Neural progenitor cell (in vitro differentiated cells): ENCODE results near the gene AEBP1. TPM values are rescaled to one million over a fixed set of nuclear protein-coding genes. Genes with fewer than 3 reads are reported as not detected.

Experiments used
- DNase-seq: peaks from one replicate; pipeline ENCODE4 v3.0.0-alpha.2; 2016; ENCODE audit warnings: low spot score
- H2AFZ ChIP-seq: fragments of 200-600 bp; sonication (generic); replicated peaks from 2 replicates; pipeline ENCODE4 v1.6.1; 2016; ENCODE audit warnings: antibody characterized with exemption
- H3F3A ChIP-seq: fragments of 200-600 bp; sonication (generic); 2 replicates; pipeline ENCODE4 v1.6.1; 2016; ENCODE audit warnings: antibody characterized with exemption, low read depth
- H3K27ac ChIP-seq: fragments of 200-600 bp; sonication (generic); 2 replicates; pipeline ENCODE4 v1.5.1; 2016; ENCODE audit warnings: mild to moderate bottlenecking
- H3K27me3 ChIP-seq: fragments of 200-600 bp; sonication (generic); 2 replicates; pipeline ENCODE4 v1.6.1; 2016; ENCODE audit warnings: mild to moderate bottlenecking, moderate library complexity
- H3K36me3 ChIP-seq: fragments of 200-600 bp; sonication (generic); 2 replicates; pipeline ENCODE4 v1.5.1; 2016
- H3K4me1 ChIP-seq: fragments of 200-600 bp; sonication (generic); 2 replicates; pipeline ENCODE4 v1.6.1; 2016; ENCODE audit warnings: mixed run types
- H3K4me2 ChIP-seq: fragments of 200-600 bp; sonication (generic); 2 replicates; pipeline ENCODE4 v1.6.1; 2016
- H3K4me3 ChIP-seq: fragments of 200-600 bp; sonication (generic); 2 replicates; pipeline ENCODE4 v1.5.1; 2016
- H3K79me2 ChIP-seq: fragments of 200-600 bp; sonication (generic); 2 replicates; pipeline ENCODE4 v1.6.1; 2016; ENCODE audit warnings: low read depth
- H3K9ac ChIP-seq: fragments of 200-600 bp; sonication (generic); 2 replicates; pipeline ENCODE4 v1.6.1; 2016
- H3K9me3 ChIP-seq: fragments of 200-600 bp; sonication (generic); 2 replicates; pipeline ENCODE4 v1.5.1; 2016; ENCODE audit warnings: low read depth
- H4K20me1 ChIP-seq: fragments of 200-600 bp; sonication (generic); 2 replicates; pipeline ENCODE4 v1.6.1; 2016; ENCODE audit warnings: low read depth
- H3K27ac Mint-ChIP-seq: 3 replicates; pipeline ENCODE4 v1.8.0; 2021; ENCODE audit warnings: mixed read lengths
- H3K27me3 Mint-ChIP-seq: 2 replicates; pipeline ENCODE4 v1.8.0; 2022; ENCODE audit warnings: low read depth, mild to moderate bottlenecking, inconsistent platforms, moderate library complexity, mixed read lengths; ENCODE audit not compliant: insufficient read depth
- H3K36me3 Mint-ChIP-seq: 3 replicates; pipeline ENCODE4 v1.8.0; 2021; ENCODE audit warnings: mixed read lengths
- H3K4me1 Mint-ChIP-seq: 3 replicates; pipeline ENCODE4 v1.8.0; 2021; ENCODE audit warnings: mixed read lengths
- H3K4me3 Mint-ChIP-seq: 3 replicates; pipeline ENCODE4 v1.8.0; 2021; ENCODE audit warnings: mild to moderate bottlenecking, moderate library complexity, mixed read lengths
- H3K9me3 Mint-ChIP-seq: 3 replicates; pipeline ENCODE4 v1.8.0; 2020; ENCODE audit warnings: mixed read lengths
- EZH2 ChIP-seq: fragments of 200-600 bp; sonication (generic); IDR thresholded peaks from 2 replicates; pipeline ENCODE4 v1.6.1; 2017; ENCODE audit warnings: antibody characterized with exemption, mild to moderate bottlenecking, moderate library complexity
- EZH2phosphoT487 ChIP-seq: fragments of 200-600 bp; sonication (generic); IDR thresholded peaks from 2 replicates; pipeline ENCODE4 v1.6.1; 2017; ENCODE audit warnings: antibody characterized with exemption
- total RNA-seq: library from RNA; depleted of rRNA; stranded (reverse); fragments of >200 nt; gene quantifications from 2 replicates; pipeline ENCODE4 v1.2.3, GENCODE V29; 2015; ENCODE audit warnings: low replicate concordance
- TF ChIP-seq, protein P1 (sequence below): fragments of 200-600 bp; sonication (generic); IDR thresholded peaks from 2 replicates; pipeline ENCODE4 v1.5.1; 2017; ENCODE audit warnings: antibody characterized with exemption, mild to moderate bottlenecking

Gene AEBP1
- total RNA-seq, 1 donor from 2014 or later: 4.5 TPM

DNA sequence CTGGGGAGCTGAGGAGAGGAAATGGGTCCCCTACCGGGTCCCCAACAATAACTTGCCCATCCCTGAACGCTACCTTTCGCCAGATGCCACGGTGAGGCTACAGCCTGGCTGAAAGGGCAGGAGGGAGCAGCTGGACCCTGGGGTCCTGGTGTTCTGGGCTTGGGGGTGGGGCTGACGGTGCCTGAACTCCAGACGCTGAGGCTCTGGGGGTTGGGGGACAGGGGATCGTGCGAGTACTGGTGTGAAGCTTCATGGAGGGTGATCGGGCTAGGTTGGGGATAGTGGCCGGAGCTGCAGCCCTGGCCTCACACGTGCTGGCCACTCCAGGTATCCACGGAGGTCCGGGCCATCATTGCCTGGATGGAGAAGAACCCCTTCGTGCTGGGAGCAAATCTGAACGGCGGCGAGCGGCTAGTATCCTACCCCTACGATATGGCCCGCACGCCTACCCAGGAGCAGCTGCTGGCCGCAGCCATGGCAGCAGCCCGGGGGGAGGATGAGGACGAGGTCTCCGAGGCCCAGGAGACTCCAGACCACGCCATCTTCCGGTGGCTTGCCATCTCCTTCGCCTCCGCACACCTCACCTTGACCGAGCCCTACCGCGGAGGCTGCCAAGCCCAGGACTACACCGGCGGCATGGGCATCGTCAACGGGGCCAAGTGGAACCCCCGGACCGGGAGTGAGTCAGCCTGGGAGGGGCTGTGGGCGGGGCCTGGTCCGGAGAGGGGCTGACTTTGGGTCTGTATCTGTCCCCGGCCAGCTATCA is 8.3 kb downstream of the AEBP1 start:
- no peaks in the 10 kb centered on the region for H3K9me3 Mint-ChIP-seq
- H3K27ac Mint-ChIP-seq: no peak overlapping the region
- H3K4me3 Mint-ChIP-seq: no peak overlapping the region
- peaks cover 10% of the 10 kb centered on the region for H3K27me3 Mint-ChIP-seq
- H3K36me3 Mint-ChIP-seq: peaks cover 12% of the 10 kb centered on the region
- TF ChIP-seq EZH2: no peak
- no peak for TF ChIP-seq EZH2phosphoT487
- TF ChIP-seq, protein P1, sequence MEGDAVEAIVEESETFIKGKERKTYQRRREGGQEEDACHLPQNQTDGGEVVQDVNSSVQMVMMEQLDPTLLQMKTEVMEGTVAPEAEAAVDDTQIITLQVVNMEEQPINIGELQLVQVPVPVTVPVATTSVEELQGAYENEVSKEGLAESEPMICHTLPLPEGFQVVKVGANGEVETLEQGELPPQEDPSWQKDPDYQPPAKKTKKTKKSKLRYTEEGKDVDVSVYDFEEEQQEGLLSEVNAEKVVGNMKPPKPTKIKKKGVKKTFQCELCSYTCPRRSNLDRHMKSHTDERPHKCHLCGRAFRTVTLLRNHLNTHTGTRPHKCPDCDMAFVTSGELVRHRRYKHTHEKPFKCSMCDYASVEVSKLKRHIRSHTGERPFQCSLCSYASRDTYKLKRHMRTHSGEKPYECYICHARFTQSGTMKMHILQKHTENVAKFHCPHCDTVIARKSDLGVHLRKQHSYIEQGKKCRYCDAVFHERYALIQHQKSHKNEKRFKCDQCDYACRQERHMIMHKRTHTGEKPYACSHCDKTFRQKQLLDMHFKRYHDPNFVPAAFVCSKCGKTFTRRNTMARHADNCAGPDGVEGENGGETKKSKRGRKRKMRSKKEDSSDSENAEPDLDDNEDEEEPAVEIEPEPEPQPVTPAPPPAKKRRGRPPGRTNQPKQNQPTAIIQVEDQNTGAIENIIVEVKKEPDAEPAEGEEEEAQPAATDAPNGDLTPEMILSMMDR: no peak
- H2AFZ ChIP-seq: no peak overlapping the region
- no peaks in the 10 kb centered on the region for H3K27me3 ChIP-seq
- H3K4me1 Mint-ChIP-seq: no peaks in the 10 kb centered on the region
- no peak for DNase-seq
- no peaks in the 10 kb centered on the region for H3F3A ChIP-seq
- no peaks in the 10 kb centered on the region for H4K20me1 ChIP-seq
- no peaks in the 10 kb centered on the region for H3K9me3 ChIP-seq
- H3K9ac ChIP-seq: no peak overlapping the region
- H3K27ac ChIP-seq: no peak overlapping the region
- no peaks in the 10 kb centered on the region for H3K4me1 ChIP-seq
- H3K36me3 ChIP-seq: no peaks in the 10 kb centered on the region
- H3K79me2 ChIP-seq: no peaks in the 10 kb centered on the region
- no peak overlapping the region for H3K4me3 ChIP-seq
- H3K4me2 ChIP-seq: no peak overlapping the region

DNA sequence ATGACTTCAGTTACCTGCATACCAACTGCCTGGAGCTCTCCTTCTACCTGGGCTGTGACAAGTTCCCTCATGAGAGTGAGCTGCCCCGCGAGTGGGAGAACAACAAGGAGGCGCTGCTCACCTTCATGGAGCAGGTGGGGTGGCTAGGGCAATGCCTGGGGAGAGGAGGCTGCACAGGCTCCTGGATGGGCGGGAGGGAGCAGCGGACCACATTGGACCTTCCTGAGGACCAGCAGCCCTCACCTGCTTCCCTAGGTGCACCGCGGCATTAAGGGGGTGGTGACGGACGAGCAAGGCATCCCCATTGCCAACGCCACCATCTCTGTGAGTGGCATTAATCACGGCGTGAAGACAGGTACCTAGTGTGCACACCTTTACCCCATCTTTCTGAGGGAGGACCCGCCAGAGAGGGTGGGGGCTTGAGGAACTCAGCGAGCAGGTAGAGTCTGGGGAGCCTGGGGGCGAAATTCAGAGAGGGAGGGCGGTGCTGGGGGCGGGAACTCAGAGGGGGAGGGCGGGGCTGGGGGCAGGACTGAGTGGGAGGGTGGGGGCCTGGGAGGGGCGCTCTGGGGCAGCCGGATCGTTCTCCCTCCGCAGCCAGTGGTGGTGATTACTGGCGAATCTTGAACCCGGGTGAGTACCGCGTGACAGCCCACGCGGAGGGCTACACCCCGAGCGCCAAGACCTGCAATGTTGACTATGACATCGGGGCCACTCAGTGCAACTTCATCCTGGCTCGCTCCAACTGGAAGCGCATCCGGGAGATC is 9.0 kb downstream of the AEBP1 start:
- Histone ChIP-seq H3K79me2 (no peaks in the 10 kb centered on the region), H3K27me3 (no peaks in the 10 kb centered on the region), H3K9me3 (no peaks in the 10 kb centered on the region), H3F3A (no peaks in the 10 kb centered on the region), H3K27ac (no peak overlapping the region), H3K36me3 (no peaks in the 10 kb centered on the region), H3K4me2 (no peak overlapping the region), H2AFZ (no peak overlapping the region), H3K4me3 (no peak overlapping the region), H3K9ac (no peak overlapping the region), H3K4me1 (no peaks in the 10 kb centered on the region), H4K20me1 (no peaks in the 10 kb centered on the region)
- Mint-ChIP-seq H3K36me3 (peaks cover 16% of the 10 kb centered on the region), H3K4me3 (no peak overlapping the region), H3K4me1 (no peaks in the 10 kb centered on the region), H3K27me3 (peaks cover 10% of the 10 kb centered on the region), H3K27ac (no peak overlapping the region), H3K9me3 (no peaks in the 10 kb centered on the region)
- TF ChIP-seq, protein P1: no peak
- TF ChIP-seq EZH2phosphoT487 (no peak), EZH2 (no peak)
- no peak for DNase-seq

DNA sequence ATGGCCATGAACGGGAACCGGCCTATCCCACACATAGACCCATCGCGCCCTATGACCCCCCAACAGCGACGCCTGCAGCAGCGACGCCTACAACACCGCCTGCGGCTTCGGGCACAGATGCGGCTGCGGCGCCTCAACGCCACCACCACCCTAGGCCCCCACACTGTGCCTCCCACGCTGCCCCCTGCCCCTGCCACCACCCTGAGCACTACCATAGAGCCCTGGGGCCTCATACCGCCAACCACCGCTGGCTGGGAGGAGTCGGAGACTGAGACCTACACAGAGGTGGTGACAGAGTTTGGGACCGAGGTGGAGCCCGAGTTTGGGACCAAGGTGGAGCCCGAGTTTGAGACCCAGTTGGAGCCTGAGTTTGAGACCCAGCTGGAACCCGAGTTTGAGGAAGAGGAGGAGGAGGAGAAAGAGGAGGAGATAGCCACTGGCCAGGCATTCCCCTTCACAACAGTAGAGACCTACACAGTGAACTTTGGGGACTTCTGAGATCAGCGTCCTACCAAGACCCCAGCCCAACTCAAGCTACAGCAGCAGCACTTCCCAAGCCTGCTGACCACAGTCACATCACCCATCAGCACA is 9.7 kb downstream of the AEBP1 start:
- Mint-ChIP-seq H3K9me3 (no peaks in the 10 kb centered on the region), H3K4me1 (no peaks in the 10 kb centered on the region), H3K36me3 (peaks cover 19% of the 10 kb centered on the region), H3K27ac (no peak overlapping the region), H3K4me3 (no peak overlapping the region), H3K27me3 (peaks cover 10% of the 10 kb centered on the region)
- H3K9me3 ChIP-seq: no peaks in the 10 kb centered on the region
- H3K4me3 ChIP-seq: no peak overlapping the region
- peaks cover 3% of the 10 kb centered on the region for H4K20me1 ChIP-seq
- no peak overlapping the region for H2AFZ ChIP-seq
- H3K27me3 ChIP-seq: no peaks in the 10 kb centered on the region
- H3K79me2 ChIP-seq: peaks cover under 1% of the 10 kb centered on the region
- no peak overlapping the region for H3K9ac ChIP-seq
- H3F3A ChIP-seq: no peaks in the 10 kb centered on the region
- no peaks in the 10 kb centered on the region for H3K36me3 ChIP-seq
- H3K27ac ChIP-seq: no peak overlapping the region
- TF ChIP-seq, protein P1: no peak
- TF ChIP-seq EZH2phosphoT487 (no peak), EZH2 (no peak)
- no peak for DNase-seq
- no peaks in the 10 kb centered on the region for H3K4me1 ChIP-seq
- no peak overlapping the region for H3K4me2 ChIP-seq
